HepG2 (cell line): Measurements from ENCODE around the gene KLF16. TPM values are rescaled to one million over a fixed set of nuclear protein-coding genes. Genes with fewer than 3 reads are reported as not detected.
A peak's percentile ranks its signal among the peaks of the same experiment; 100 is the strongest.

ENCODE experiments used
- ATAC-seq: fragments of 200-7000 bp; cut with Tn5 transposase; 3 replicates; pipeline ENCODE4 v1.9.1; 2020; ENCODE audit warnings: mild to moderate bottlenecking, moderate library complexity
- BruUV-seq: library from RNA; stranded (reverse); fragments of 400-500 nt; replicated peaks from 2 replicates; lab custom pipeline; 2021; lab: Mats Ljungman, UMichigan
- CTCF ChIA-PET: fragments of 300-600 bp; formaldehyde crosslinking; extraction: SDS; loops from one replicate; lab custom pipeline; 2021; ENCODE audit warnings: low total read pairs, inconsistent platforms, low intra/inter-chr PET ratio; lab: Yijun Ruan, JAX
- POLR2A ChIA-PET: fragments of 350-600 bp; sonication (Branson Sonifier 250); formaldehyde crosslinking; loops from one replicate; lab custom pipeline; 2020; ENCODE audit warnings: antibody characterized with exemption, inconsistent platforms; lab: Yijun Ruan, JAX
- DNase-seq: peaks from one replicate; pipeline ENCODE4 v3.0.0-alpha.2; 2015; ENCODE audit warnings: low spot score
- FAIRE-seq: peaks from 3 replicates; lab custom pipeline; 2011; peaks lifted over from hg19 to GRCh38; lab: Jason Lieb, UNC
- H2AFZ ChIP-seq: one replicate; pipeline ENCODE4 v1.6.1; 2011; ENCODE audit warnings: low read length, inconsistent platforms
- H3K27ac ChIP-seq: fragments of 300-600 bp; 3 replicates; pipeline ENCODE4 v1.8.0; 2011; ENCODE audit warnings: mixed run types, mild to moderate bottlenecking, mixed read lengths, low read length, inconsistent platforms; ENCODE audit not compliant: insufficient read depth; ENCODE audit errors: extremely low read length
- H3K27me3 ChIP-seq, 2 experiments: fragments of 200-600 bp in 1 of 2; 2 replicates in 1 of 2; 3 replicates in 1 of 2; pipeline versions ENCODE4 v1.6.0 to v1.8.0; 2011; ENCODE audit warnings: low read length in 2 of 2, mild to moderate bottlenecking in 2 of 2, moderate library complexity in 2 of 2, inconsistent platforms in 1 of 2; ENCODE audit not compliant: insufficient read depth in 2 of 2, control insufficient read depth in 1 of 2
- H3K36me3 ChIP-seq, 2 experiments: fragments of 200-600 bp in 1 of 2; replicated peaks in 1 of 2; 2 replicates in 1 of 2; 3 replicates in 1 of 2; pipeline versions ENCODE4 v1.5.1 to v1.8.0; 2011; ENCODE audit warnings: low read length in 2 of 2, inconsistent platforms in 1 of 2; ENCODE audit not compliant: insufficient read depth in 2 of 2, control insufficient read depth in 1 of 2
- H3K4me1 ChIP-seq: 2 replicates; pipeline ENCODE4 v1.5.1; 2012; ENCODE audit warnings: low read length, inconsistent platforms; ENCODE audit not compliant: insufficient read depth
- H3K4me2 ChIP-seq: 2 replicates; pipeline ENCODE4 v1.6.0; 2011; ENCODE audit warnings: low read depth, low read length, inconsistent platforms
- H3K4me3 ChIP-seq, 3 experiments: fragments of 200-600 bp in 1 of 3; sonication (generic), shearing (Covaris generic) in 1 of 3; replicated peaks in 1 of 3; 2 replicates each; pipeline ENCODE4 v1.5.1; 2011 to 2016; ENCODE audit warnings: low read length in 3 of 3, inconsistent platforms in 2 of 3, low read depth in 2 of 3, mild to moderate bottlenecking in 2 of 3, control low read depth in 1 of 3, mixed read lengths in 1 of 3; ENCODE audit not compliant: insufficient read depth in 1 of 3
- H3K79me2 ChIP-seq: one replicate; pipeline ENCODE4 v1.6.1; 2011; ENCODE audit warnings: low read length, inconsistent platforms; ENCODE audit not compliant: insufficient read depth
- H3K9ac ChIP-seq: 2 replicates; pipeline ENCODE4 v1.6.0; 2011; ENCODE audit warnings: mild to moderate bottlenecking, low read depth, low read length, inconsistent platforms; ENCODE audit not compliant: insufficient read depth
- H3K9me3 ChIP-seq: 2 replicates; pipeline ENCODE4 v1.5.1; 2012; ENCODE audit warnings: mild to moderate bottlenecking, low read length
- H4K20me1 ChIP-seq: 2 replicates; pipeline ENCODE4 v1.6.0; 2011; ENCODE audit warnings: inconsistent platforms, mild to moderate bottlenecking, low read length, moderate library complexity; ENCODE audit not compliant: insufficient read depth
- AGO2 ChIP-seq: fragments of 200-400 bp; formaldehyde crosslinking; optimal IDR thresholded peaks from 2 replicates; pipeline ENCODE3; 2017; ENCODE audit warnings: mild to moderate bottlenecking, low read depth, low read length, moderate library complexity
- BHLHE40 ChIP-seq: IDR thresholded peaks from 2 replicates; pipeline ENCODE4 v1.6.1; 2011; ENCODE audit warnings: low read length, improper control_type of control experiment
- FOSL1 ChIP-seq: sonication (generic); formaldehyde crosslinking; IDR thresholded peaks from 2 replicates; pipeline ENCODE4 v1.9.0; 2021; ENCODE audit warnings: missing genetic modification reagents, borderline replicate concordance
- HOXA3 ChIP-seq: sonication (generic); formaldehyde crosslinking; IDR thresholded peaks from 2 replicates; pipeline ENCODE4 v1.5.0; 2020; ENCODE audit warnings: missing genetic modification reagents
- ZBTB42 ChIP-seq: sonication (generic); formaldehyde crosslinking; IDR thresholded peaks from 2 replicates; pipeline ENCODE4 v1.5.0; 2020; ENCODE audit warnings: mild to moderate bottlenecking, missing genetic modification reagents
- ZNF10 ChIP-seq: sonication (generic); formaldehyde crosslinking; IDR thresholded peaks from 2 replicates; pipeline ENCODE4 v1.4.0; 2020; ENCODE audit warnings: mild to moderate bottlenecking, low read depth, missing genetic modification reagents, borderline replicate concordance
- ZNF33B ChIP-seq: sonication (generic); formaldehyde crosslinking; IDR thresholded peaks from 2 replicates; pipeline ENCODE4 v1.5.1; 2020; ENCODE audit warnings: mild to moderate bottlenecking, missing genetic modification reagents
- ZSCAN30 ChIP-seq: sonication (generic); formaldehyde crosslinking; IDR thresholded peaks from 2 replicates; pipeline ENCODE4 v1.5.0; 2020; ENCODE audit warnings: mild to moderate bottlenecking, missing genetic modification reagents
- WGBS: methylation state at CpG from one replicate; pipeline ENCODE4 v1.1.6; 2017; ENCODE audit warnings: low lambda C conversion rate; 5-methylcytosine and 5-hydroxymethylcytosine counted together
- in situ Hi-C: cut with HindIII; loops from 2 replicates; pipeline ENCODE4 v1.10.0; 2017; ENCODE audit warnings: low pct_unique_long_range_greater_than_20kb; ENCODE audit not compliant: extremely low pct_ligation_motif_present
- intact Hi-C: fragments of 100-400 bp; cut with micrococcal nuclease; formaldehyde crosslinking; loops from one replicate; pipeline ENCODE4 v1.10.0; 2022; ENCODE audit not compliant: unreplicated experiment
- polyA plus RNA-seq, 8 experiments: library from polyadenylated mRNA; depleted of rRNA in 3 of 8; stranded (reverse) in 7 of 8; unstranded in 1 of 8; fragments of >200 nt; fragmentation: Illumina TruSeq in 4 of 8; extraction: Trizol in 4 of 8; gene quantifications; 2 replicates each; pipeline versions ENCODE4 v1.2.1 to v1.2.3, GENCODE V29; 2011 to 2016; ENCODE audit warnings: low read depth in 4 of 8, missing spikeins in 1 of 8, mixed read lengths in 1 of 8; ENCODE audit not compliant: insufficient read depth in 1 of 8
- total RNA-seq, 5 experiments: library from RNA; depleted of rRNA; stranded (reverse); fragments of >200 nt; fragmentation: Illumina TruSeq; extraction: Trizol; gene quantifications; 2 replicates each; pipeline ENCODE4 v1.2.3, GENCODE V29; 2016; ENCODE audit warnings: low read depth in 1 of 5

The KLF16 gene
- total and polyA plus RNA-seq, 2 of the 13 experiments (the other 11 are each of a cell fraction or from before 2014, with no cell fraction given) = 3.5 to 6.7 TPM

- no TSS peak for BruUV-seq
- TF ChIP-seq ZNF33B (CRISPR knock-in tag) (no peak), HOXA3 (CRISPR knock-in tag) (no peak), ZNF10 (no peak), ZBTB42 (CRISPR knock-in tag) (no peak), ZSCAN30 (no peak), AGO2 (peak; percentile 26), BHLHE40 (no peak), FOSL1 (CRISPR knock-in tag) (no peak)
- no peaks in the 10 kb centered on the region for H3K9me3 ChIP-seq
- H3K36me3 ChIP-seq = peaks cover 2 to 3% of the 10 kb centered on the region in 2 experiments; a peak in 1 of 5 replicates
- DNase-seq = no peak
- no peak for ATAC-seq
- H2AFZ ChIP-seq = no peak overlapping the region
- H3K27ac ChIP-seq = no peak overlapping the region
- in situ Hi-C loops = no loop called here
- no peak overlapping the region for H3K4me2 ChIP-seq
- H3K79me2 ChIP-seq = peaks cover 23% of the 10 kb centered on the region
- no peak overlapping the region for H3K9ac ChIP-seq
- no peaks in the 10 kb centered on the region; a peak in 1 of 5 replicates for H3K27me3 ChIP-seq
- H4K20me1 ChIP-seq = peaks cover 27% of the 10 kb centered on the region
- no peak overlapping the region for H3K4me3 ChIP-seq
- ChIA-PET CTCF (no interaction called here), POLR2A (no interaction called here)
- no peak for FAIRE-seq
- 95% methylated on average over 45 of the region's 66 CpGs for WGBS
- peaks cover 21% of the 10 kb centered on the region for H3K4me1 ChIP-seq
- intact Hi-C loops = no loop called here
Observed at GRCh38 chr19:1851654-1852580, 11.5 kb downstream of the KLF16 start.
